Astrocyte (in vitro differentiated cells and primary cell): ENCODE data around the gene LPXN.

ENCODE experiments used
- CTCF ChIP-seq: IDR thresholded peaks from 2 replicates; pipeline ENCODE4 v1.5.1; 2011; ENCODE audit warnings: low read depth, mild to moderate bottlenecking, inconsistent platforms, low read length, moderate library complexity; ENCODE audit not compliant: insufficient read depth
- EZH2 ChIP-seq: IDR thresholded peaks from 2 replicates; pipeline ENCODE4 v1.6.1; 2012; ENCODE audit warnings: mild to moderate bottlenecking, low read length, inconsistent platforms; ENCODE audit not compliant: insufficient read depth

GRCh38 chr11:58562375-58562800, 13.3 kb downstream of the LPXN start:
- TF ChIP-seq EZH2 = no peak
- no peak for TF ChIP-seq CTCF
